Esophagus squamous epithelium (tissue), 4 donors: ENCODE data around the gene PTN.

ENCODE experiments used
- POLR2A ChIP-seq, 4 donors: fragments of 450-650 bp; IDR thresholded peaks; one replicate each; pipeline ENCODE4 v1.6.1; 2017; ENCODE audit warnings: antibody characterized with exemption in 4 of 4, mild to moderate bottlenecking in 4 of 4, moderate library complexity in 3 of 4
- TF ChIP-seq, protein P1 (sequence below), 6 experiments: fragments of 450-650 bp in 4 of 6; fragments of 200-600 bp in 2 of 6; sonication (generic) in 2 of 6; IDR thresholded peaks; one replicate each; pipeline ENCODE4 v1.5.1; 2016 to 2019; ENCODE audit warnings: antibody characterized with exemption in 6 of 6, mild to moderate bottlenecking in 4 of 6, moderate library complexity in 4 of 6

DNA sequence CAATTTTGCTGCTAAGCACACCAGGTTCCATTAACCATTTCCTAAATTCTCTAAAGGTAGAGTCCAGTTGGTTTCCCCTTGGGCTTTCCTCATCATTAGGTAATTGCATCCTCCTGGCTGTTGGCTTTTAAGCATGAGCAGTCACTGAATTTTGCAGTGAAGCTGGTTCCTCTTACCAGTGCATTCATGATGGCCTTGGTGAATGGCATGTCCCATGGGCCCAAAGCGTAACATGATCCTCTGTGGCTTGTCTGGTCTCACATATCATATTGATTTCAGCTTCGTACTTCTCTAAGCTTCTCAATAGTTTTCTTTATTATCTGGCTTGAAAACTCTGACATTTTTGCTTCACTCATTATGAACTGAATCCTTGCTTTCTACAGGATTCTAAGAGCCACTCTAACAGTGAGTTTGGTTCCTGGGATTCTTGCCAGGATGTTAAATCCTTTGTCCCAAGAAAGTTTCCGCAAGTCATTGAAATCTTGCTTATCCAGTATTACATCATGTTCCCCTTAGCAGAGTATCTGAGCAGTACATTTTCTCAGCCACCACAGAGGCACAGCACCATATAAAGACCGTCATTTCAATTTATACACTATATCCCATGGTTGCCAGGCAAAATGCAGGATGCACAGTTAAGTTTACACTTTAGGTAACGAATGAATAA is 134.2 kb downstream of the PTN start:
- TF ChIP-seq, protein P1, sequence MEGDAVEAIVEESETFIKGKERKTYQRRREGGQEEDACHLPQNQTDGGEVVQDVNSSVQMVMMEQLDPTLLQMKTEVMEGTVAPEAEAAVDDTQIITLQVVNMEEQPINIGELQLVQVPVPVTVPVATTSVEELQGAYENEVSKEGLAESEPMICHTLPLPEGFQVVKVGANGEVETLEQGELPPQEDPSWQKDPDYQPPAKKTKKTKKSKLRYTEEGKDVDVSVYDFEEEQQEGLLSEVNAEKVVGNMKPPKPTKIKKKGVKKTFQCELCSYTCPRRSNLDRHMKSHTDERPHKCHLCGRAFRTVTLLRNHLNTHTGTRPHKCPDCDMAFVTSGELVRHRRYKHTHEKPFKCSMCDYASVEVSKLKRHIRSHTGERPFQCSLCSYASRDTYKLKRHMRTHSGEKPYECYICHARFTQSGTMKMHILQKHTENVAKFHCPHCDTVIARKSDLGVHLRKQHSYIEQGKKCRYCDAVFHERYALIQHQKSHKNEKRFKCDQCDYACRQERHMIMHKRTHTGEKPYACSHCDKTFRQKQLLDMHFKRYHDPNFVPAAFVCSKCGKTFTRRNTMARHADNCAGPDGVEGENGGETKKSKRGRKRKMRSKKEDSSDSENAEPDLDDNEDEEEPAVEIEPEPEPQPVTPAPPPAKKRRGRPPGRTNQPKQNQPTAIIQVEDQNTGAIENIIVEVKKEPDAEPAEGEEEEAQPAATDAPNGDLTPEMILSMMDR (IDR thresholded peaks at IDR 0.05), result no peak
- no peak for TF ChIP-seq POLR2A (IDR thresholded peaks at IDR 0.05)
